ENCODE data around the gene DPP4. TPM values are rescaled to one million over a fixed set of nuclear protein-coding genes. Genes with fewer than 3 reads are reported as not detected.

The DPP4 gene
- total RNA-seq, 2 experiments from 2014 or later = not detected

DNA sequence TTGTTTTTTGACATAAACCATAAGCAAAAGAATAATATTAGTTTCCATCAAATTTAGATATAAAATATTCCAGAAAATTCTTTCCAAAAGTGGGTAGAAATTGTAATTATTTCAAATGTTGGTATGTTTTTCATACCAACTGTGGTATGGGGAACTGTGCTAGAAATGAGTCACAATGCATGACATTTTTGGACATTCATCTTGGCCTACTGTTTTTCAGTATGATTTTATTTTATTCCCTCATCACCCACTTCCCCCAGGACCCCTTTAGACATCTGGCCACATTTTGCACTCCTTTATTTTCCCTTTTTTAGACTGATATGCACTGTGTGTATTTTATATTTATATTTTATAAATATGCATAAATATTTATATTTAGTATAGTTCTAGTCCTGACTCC, 97.1 kb downstream of the DPP4 start:
- no peak for DNase-seq (ENCODE audit: low spot score)
- H3K4me2 ChIP-seq (ENCODE audit: low read length) = no peak overlapping the region
- intact Hi-C loops (cut with micrococcal nuclease; ENCODE audit: unreplicated experiment) = no loop called here
- BruUV-seq (replicated peaks) = no TSS peak
- H3K9me2 ChIP-seq (ENCODE audit: insufficient read depth, low read length) = no peaks in the 10 kb centered on the region
- H3K79me2 ChIP-seq (ENCODE audit: insufficient read depth, low read depth, low read length) = no peaks in the 10 kb centered on the region
- TF ChIP-seq, protein P1, sequence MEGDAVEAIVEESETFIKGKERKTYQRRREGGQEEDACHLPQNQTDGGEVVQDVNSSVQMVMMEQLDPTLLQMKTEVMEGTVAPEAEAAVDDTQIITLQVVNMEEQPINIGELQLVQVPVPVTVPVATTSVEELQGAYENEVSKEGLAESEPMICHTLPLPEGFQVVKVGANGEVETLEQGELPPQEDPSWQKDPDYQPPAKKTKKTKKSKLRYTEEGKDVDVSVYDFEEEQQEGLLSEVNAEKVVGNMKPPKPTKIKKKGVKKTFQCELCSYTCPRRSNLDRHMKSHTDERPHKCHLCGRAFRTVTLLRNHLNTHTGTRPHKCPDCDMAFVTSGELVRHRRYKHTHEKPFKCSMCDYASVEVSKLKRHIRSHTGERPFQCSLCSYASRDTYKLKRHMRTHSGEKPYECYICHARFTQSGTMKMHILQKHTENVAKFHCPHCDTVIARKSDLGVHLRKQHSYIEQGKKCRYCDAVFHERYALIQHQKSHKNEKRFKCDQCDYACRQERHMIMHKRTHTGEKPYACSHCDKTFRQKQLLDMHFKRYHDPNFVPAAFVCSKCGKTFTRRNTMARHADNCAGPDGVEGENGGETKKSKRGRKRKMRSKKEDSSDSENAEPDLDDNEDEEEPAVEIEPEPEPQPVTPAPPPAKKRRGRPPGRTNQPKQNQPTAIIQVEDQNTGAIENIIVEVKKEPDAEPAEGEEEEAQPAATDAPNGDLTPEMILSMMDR (conservative IDR thresholded peaks at IDR 0.05; ENCODE audit: low read length) = no peak
- TF ChIP-seq EZH2phosphoT487 (IDR thresholded peaks at IDR 0.05; ENCODE audit: borderline replicate concordance, low read depth, low read length) = no peak
- no peaks in the 10 kb centered on the region for H3K36me3 ChIP-seq (ENCODE audit: insufficient read depth, low read length)
- H3K9me3 ChIP-seq (ENCODE audit: low read length) = no peaks in the 10 kb centered on the region
- CTCF ChIA-PET (ENCODE audit: unreplicated experiment) = no interaction called here
- no peaks in the 10 kb centered on the region for H3K4me1 ChIP-seq (ENCODE audit: insufficient read depth, low read length, poor library complexity, severe bottlenecking)
- H3K27ac ChIP-seq (ENCODE audit: low read depth, low read length, poor library complexity, severe bottlenecking) = no peak overlapping the region
- no peak overlapping the region for H2AFZ ChIP-seq (ENCODE audit: low read length)
- POLR2A ChIA-PET = no interaction called here
- H3K4me3 ChIP-seq (ENCODE audit: low read depth, low read length, poor library complexity, severe bottlenecking) = no peak overlapping the region
- H4K20me1 ChIP-seq (ENCODE audit: insufficient read depth, low read length) = no peaks in the 10 kb centered on the region

- DNase-seq (ENCODE audit: low spot score) = no peak
- H3K27ac ChIP-seq (ENCODE audit: low read depth, low read length, poor library complexity, severe bottlenecking) = no peak overlapping the region
- no peak overlapping the region for H3K4me3 ChIP-seq (ENCODE audit: low read depth, low read length, poor library complexity, severe bottlenecking)
- no peak for TF ChIP-seq EZH2phosphoT487 (IDR thresholded peaks at IDR 0.05; ENCODE audit: borderline replicate concordance, low read depth, low read length)
- TF ChIP-seq, protein P1 (conservative IDR thresholded peaks at IDR 0.05; ENCODE audit: low read length) = no peak
- ChIA-PET CTCF (ENCODE audit: unreplicated experiment) (no interaction called here), POLR2A (no interaction called here)
- no peaks in the 10 kb centered on the region for H3K9me3 ChIP-seq (ENCODE audit: low read length)
- H3K79me2 ChIP-seq (ENCODE audit: insufficient read depth, low read depth, low read length) = no peaks in the 10 kb centered on the region
- no peak overlapping the region for H3K4me2 ChIP-seq (ENCODE audit: low read length)
- H3K9me2 ChIP-seq (ENCODE audit: insufficient read depth, low read length) = no peaks in the 10 kb centered on the region
- no peaks in the 10 kb centered on the region for H3K36me3 ChIP-seq (ENCODE audit: insufficient read depth, low read length)
- H3K4me1 ChIP-seq (ENCODE audit: insufficient read depth, low read length, poor library complexity, severe bottlenecking) = no peaks in the 10 kb centered on the region
- no TSS peak for BruUV-seq (replicated peaks)
- H4K20me1 ChIP-seq (ENCODE audit: insufficient read depth, low read length) = no peaks in the 10 kb centered on the region
- intact Hi-C loops (cut with micrococcal nuclease; ENCODE audit: unreplicated experiment) = no loop called here
- no peak overlapping the region for H2AFZ ChIP-seq (ENCODE audit: low read length)
These were observed 97.7 kb downstream of the DPP4 start for GRCh38 chr2:161976295-161976694.

DNA sequence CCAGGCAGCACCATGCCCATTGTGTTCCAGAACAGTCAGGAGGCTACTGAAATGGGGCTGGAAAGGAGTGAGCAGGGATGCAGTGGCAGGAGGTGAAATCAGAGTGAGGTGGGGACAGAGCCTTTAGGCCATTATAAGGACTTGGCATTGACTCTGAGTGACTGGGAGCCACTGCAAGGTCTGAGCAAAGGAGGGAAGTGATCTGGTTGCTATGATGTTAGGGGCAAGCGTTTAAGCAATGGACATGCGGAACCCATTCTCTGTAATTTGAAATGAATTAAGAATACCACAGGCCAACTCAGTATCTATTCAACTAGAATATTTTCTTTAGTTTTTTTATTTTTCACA, 98.2 kb downstream of the DPP4 start:
- Histone ChIP-seq H3K4me1 (ENCODE audit: insufficient read depth, low read length, poor library complexity, severe bottlenecking) (no peaks in the 10 kb centered on the region), H3K36me3 (ENCODE audit: insufficient read depth, low read length) (no peaks in the 10 kb centered on the region), H2AFZ (ENCODE audit: low read length) (no peak overlapping the region), H3K4me3 (ENCODE audit: low read depth, low read length, poor library complexity, severe bottlenecking) (no peak overlapping the region), H3K27ac (ENCODE audit: low read depth, low read length, poor library complexity, severe bottlenecking) (no peak overlapping the region), H3K9me2 (ENCODE audit: insufficient read depth, low read length) (no peaks in the 10 kb centered on the region), H3K4me2 (ENCODE audit: low read length) (no peak overlapping the region), H3K9me3 (ENCODE audit: low read length) (no peaks in the 10 kb centered on the region), H4K20me1 (ENCODE audit: insufficient read depth, low read length) (no peaks in the 10 kb centered on the region), H3K79me2 (ENCODE audit: insufficient read depth, low read depth, low read length) (no peaks in the 10 kb centered on the region)
- no TSS peak for BruUV-seq (replicated peaks)
- intact Hi-C loops (cut with micrococcal nuclease; ENCODE audit: unreplicated experiment) = no loop called here
- no peak for DNase-seq (ENCODE audit: low spot score)
- ChIA-PET CTCF (ENCODE audit: unreplicated experiment) (no interaction called here), POLR2A (no interaction called here)
- TF ChIP-seq, protein P1 (conservative IDR thresholded peaks at IDR 0.05; ENCODE audit: low read length) = no peak
- no peak for TF ChIP-seq EZH2phosphoT487 (IDR thresholded peaks at IDR 0.05; ENCODE audit: borderline replicate concordance, low read depth, low read length)

Measured in OCI-LY7 (cell line).